ENCODE measurements around the gene PITPNC1. TPM values are rescaled to one million over a fixed set of nuclear protein-coding genes. Genes with fewer than 3 reads are reported as not detected.
A peak's percentile ranks its signal among the peaks of the same experiment; 100 is the strongest.

The PITPNC1 gene
- total and polyA plus RNA-seq, 2 of the 13 experiments (the other 11 are each of a cell fraction or from before 2014, with no cell fraction given), result 4.1 to 5.7 TPM

GRCh38 chr17:67717624-67718324, 340.7 kb downstream of the PITPNC1 start, which contains the start of gene NOL11 (continued):
- TF ChIP-seq ZNF672 (CRISPR knock-in tag; IDR thresholded peaks at IDR 0.05) (no peak), DPF2 (CRISPR knock-in tag; IDR thresholded peaks at IDR 0.05; ENCODE audit: borderline replicate concordance, low read depth) (no peak), BCL6 (CRISPR knock-in tag; IDR thresholded peaks at IDR 0.05) (peak; percentile 61), JUN (CRISPR knock-in tag; IDR thresholded peaks at IDR 0.05) (peak; percentile 62; the same call in 1 of the 2 replicates), ZNF280D (CRISPR knock-in tag; IDR thresholded peaks at IDR 0.05) (peak; percentile 81), ZNF549 (CRISPR knock-in tag; IDR thresholded peaks at IDR 0.05) (no peak), REPIN1 (CRISPR knock-in tag; IDR thresholded peaks at IDR 0.05; ENCODE audit: borderline replicate concordance, low read depth) (peak; percentile 100), MTERF4 (CRISPR knock-in tag; IDR thresholded peaks at IDR 0.05) (peak; percentile 86), SNAI1 (CRISPR knock-in tag; IDR thresholded peaks at IDR 0.05; ENCODE audit: borderline replicate concordance) (no peak), ATF1 (CRISPR knock-in tag; IDR thresholded peaks at IDR 0.05) (no peak), ZNF414 (CRISPR knock-in tag; IDR thresholded peaks at IDR 0.05) (peak; percentile 97), ZKSCAN1 (IDR thresholded peaks at IDR 0.05; ENCODE audit: low read length) (no peak), ZNF597 (CRISPR knock-in tag; IDR thresholded peaks at IDR 0.05) (0 out of 2 replicates have a peak, but pooled peaks have one; percentile 21), STAT5B (CRISPR knock-in tag; IDR thresholded peaks at IDR 0.05) (0 out of 2 replicates have a peak, but pooled peaks have one; percentile 63), ZNF747 (CRISPR knock-in tag; IDR thresholded peaks at IDR 0.05; ENCODE audit: borderline replicate concordance) (peak; percentile 99), FOXO1 (CRISPR knock-in tag; IDR thresholded peaks at IDR 0.05) (peak; percentile 76), SALL2 (CRISPR knock-in tag; IDR thresholded peaks at IDR 0.05) (peak; percentile 97), KLF9 (CRISPR knock-in tag; IDR thresholded peaks at IDR 0.05; ENCODE audit: low read depth) (no peak), STAG1 (CRISPR knock-in tag; IDR thresholded peaks at IDR 0.05) (peak; percentile 71), KLF12 (CRISPR knock-in tag; IDR thresholded peaks at IDR 0.05; ENCODE audit: borderline replicate concordance) (peak; percentile 98), CREB1 (IDR thresholded peaks at IDR 0.05) (peak; percentile 72), CREB1 (CRISPR knock-in tag; IDR thresholded peaks at IDR 0.05) (peak; percentile 83), MIER2 (CRISPR knock-in tag; IDR thresholded peaks at IDR 0.05) (peak; percentile 86), ZNF317 (CRISPR knock-in tag; IDR thresholded peaks at IDR 0.05) (peak; percentile 91), TCF12 (IDR thresholded peaks at IDR 0.05) (no peak), TCF12 (CRISPR knock-in tag; IDR thresholded peaks at IDR 0.05) (no peak), GTF2F1 (IDR thresholded peaks at IDR 0.05; ENCODE audit: low read length) (peak; percentile 67; the same call in 1 of the 2 replicates), EZH2 (conservative IDR thresholded peaks at IDR 0.05; ENCODE audit: low read depth, low read length) (no peak)
